GM12864 (cell line): ENCODE measurements around the gene CMTM6.
"Not testable (repeated sequence)": the region's sequence is repeated elsewhere in the genome, so short reads cannot be mapped to it uniquely, and the experiment has no call there.

Experiments
- DNase-seq: peaks from one replicate; pipeline ENCODE4 v3.0.0-alpha.2; 2011; ENCODE audit warnings: low read depth
- H3K4me3 ChIP-seq: 2 replicates; pipeline ENCODE4 v1.5.1; 2011; ENCODE audit warnings: mild to moderate bottlenecking, low read depth, low read length, control low read depth
- CTCF ChIP-seq: IDR thresholded peaks from 2 replicates; pipeline ENCODE4 v1.5.1; 2011; ENCODE audit warnings: low read depth, mild to moderate bottlenecking, moderate library complexity, low read length, control low read depth, inconsistent platforms; ENCODE audit errors: missing control alignments

The CMTM6 gene

GRCh38 chr3:32482693-32483092 lies 20.0 kb downstream of the CMTM6 start:
- no peak for DNase-seq
- no peak for TF ChIP-seq CTCF
- H3K4me3 ChIP-seq: no peak overlapping the region

GRCh38 chr3:32481791-32482631 lies 20.6 kb downstream of the CMTM6 start:
- H3K4me3 ChIP-seq: no peak overlapping the region
- no peak for DNase-seq
- no peak for TF ChIP-seq CTCF

GRCh38 chr3:32480604-32481003 lies 22.0 kb downstream of the CMTM6 start:
- no peak for TF ChIP-seq CTCF

GRCh38 chr3:32474201-32474600 lies 28.5 kb downstream of the CMTM6 start:
- no peak for TF ChIP-seq CTCF
- no peak for DNase-seq
- no peak overlapping the region for H3K4me3 ChIP-seq

More at GRCh38 chr3:32480604-32481003, 22.0 kb downstream of the CMTM6 start:
- H3K4me3 ChIP-seq: no peak overlapping the region
- no peak for DNase-seq

GRCh38 chr3:32472151-32472550 lies 30.5 kb downstream of the CMTM6 start:
- DNase-seq, H3K4me3 ChIP-seq: not testable (repeated sequence)

GRCh38 chr3:32471246-32471645 lies 31.4 kb downstream of the CMTM6 start:
- no peak for DNase-seq
- H3K4me3 ChIP-seq: no peak overlapping the region
- no peak for TF ChIP-seq CTCF

- no peak overlapping the region for H3K4me3 ChIP-seq
- no peak for DNase-seq
- TF ChIP-seq CTCF: no peak
Observed at GRCh38 chr3:32470362-32470761, 32.3 kb downstream of the CMTM6 start.
